ENCODE results near the gene MLH3.

- TF ChIP-seq MAX (IDR thresholded peaks at IDR 0.05) (no peak), FOXA1 (IDR thresholded peaks at IDR 0.05) (no peak), CTCF (IDR thresholded peaks at IDR 0.05; ENCODE audit: low read depth, low read length, missing input control) (no peak), YY1 (IDR thresholded peaks at IDR 0.05) (no peak), ZBTB33 (IDR thresholded peaks at IDR 0.05) (no peak), RAD21 (IDR thresholded peaks at IDR 0.05) (no peak), GABPA (IDR thresholded peaks at IDR 0.05 in 1 of 2, conservative IDR thresholded peaks at IDR 0.05 in 1 of 2) (no peak), TAF1 (conservative IDR thresholded peaks at IDR 0.05) (no peak), REST (IDR thresholded peaks at IDR 0.05) (no peak), JUND (IDR thresholded peaks at IDR 0.05) (no peak), SP1 (IDR thresholded peaks at IDR 0.05) (no peak)
Measured at GRCh38 chr14:75048101-75048500, 3.2 kb downstream of the MLH3 start.

Measured in liver (tissue), 3 donors.